MM.1S (cell line): ENCODE results near the gene PCCA.
"Not testable (repeated sequence)": the region's sequence is repeated elsewhere in the genome, so short reads cannot be mapped to it uniquely, and the experiment has no call there.

Experiments
- CTCF ChIP-seq: fragments of 300-600 bp; sonication (generic); IDR thresholded peaks from 2 replicates; pipeline ENCODE4 v1.5.1; 2016; ENCODE audit warnings: antibody characterized with exemption, low read length, mixed read lengths
- EZH2 ChIP-seq: fragments of 300-600 bp; sonication (generic); optimal IDR thresholded peaks from 2 replicates; pipeline ENCODE3; 2017; ENCODE audit warnings: low read depth, mild to moderate bottlenecking, antibody characterized with exemption, low read length, mixed read lengths

GRCh38 chr13:100524688-100525087, 435.8 kb downstream of the PCCA start:
- TF ChIP-seq CTCF, EZH2: not testable (repeated sequence)
